Ovary (tissue), 9 donors: ENCODE results near the gene TPRA1. TPM values are rescaled to one million over a fixed set of nuclear protein-coding genes. Genes with fewer than 3 reads are reported as not detected.
A peak's percentile ranks its signal among the peaks of the same experiment; 100 is the strongest.

ENCODE experiments used
- DNase-seq, 5 donors: peaks; one replicate each; pipeline ENCODE4 v3.0.0-alpha.2; 2019 to 2020
- H3K27ac ChIP-seq, 2 donors: fragments of 200-600 bp; one replicate each; pipeline versions ENCODE4 v1.5.1 to v1.8.0; 2019 to 2022
- H3K27me3 ChIP-seq: fragments of 200-600 bp; one replicate; pipeline ENCODE4 v1.8.0; 2022
- H3K36me3 ChIP-seq: fragments of 200-600 bp; sonication (generic); one replicate; pipeline ENCODE4 v1.5.1; 2019
- H3K4me1 ChIP-seq: one replicate; pipeline ENCODE4 v1.8.1; 2013; ENCODE audit warnings: mild to moderate bottlenecking, moderate library complexity; ENCODE audit not compliant: insufficient read depth
- H3K4me3 ChIP-seq: fragments of 200-600 bp; sonication (generic); one replicate; pipeline ENCODE4 v1.5.1; 2017
- H3K9me3 ChIP-seq, 2 donors: fragments of 200-600 bp in 1 of 2; sonication (generic) in 1 of 2; one replicate each; pipeline versions ENCODE4 v1.5.1 to v1.8.1; 2013 to 2019; ENCODE audit warnings: mild to moderate bottlenecking in 1 of 2, moderate library complexity in 1 of 2
- EP300 ChIP-seq: sonication (generic); formaldehyde crosslinking; IDR thresholded peaks from one replicate; pipeline ENCODE4 v1.6.1; 2017; ENCODE audit warnings: antibody characterized with exemption
- POLR2A ChIP-seq: fragments of 450-650 bp; IDR thresholded peaks from one replicate; pipeline ENCODE4 v1.6.1; 2017; ENCODE audit warnings: antibody characterized with exemption, mild to moderate bottlenecking, moderate library complexity
- WGBS, 3 donors: extraction: QIAGEN DNeasy Blood & Tissue Kit in 1 of 3; methylation state at CpG; one replicate each; pipeline versions ENCODE4 v1.1.5 to v1.1.7; 2013 to 2017; 5-methylcytosine and 5-hydroxymethylcytosine counted together
- intact Hi-C, 4 donors: fragments of 100-400 bp; cut with DNase I; formaldehyde crosslinking; loops; one replicate each; pipeline versions ENCODE4 v1.11.0 to v1.15.1; 2022 to 2023
- polyA plus RNA-seq, 2 donors: library from polyadenylated mRNA; stranded (reverse); fragments of 200-250 nt in 1 of 2; fragments of 350-450 nt in 1 of 2; fragmentation: Illumina TruSeq in 1 of 2; extraction: RNeasy Lipid Tissue Mini Kit (QIAGEN cat#74804) in 1 of 2; gene quantifications; one replicate each; pipeline ENCODE4 v1.2.3, GENCODE V29; 2013 to 2014
- total RNA-seq, 7 donors: library from RNA; depleted of rRNA in 2 of 7; stranded (reverse); fragments of >200 nt in 2 of 7; fragmentation: NEBNext Ultra II Directional in 3 of 7; extraction: Animal tissue kit (Norgen Biotek cat#: 25700) in 3 of 7; gene quantifications; one replicate each; pipeline versions ENCODE4 v1.1.0 to v1.2.4, GENCODE V29; 2016 to 2023
- TF ChIP-seq, protein P1 (sequence below), 3 donors: fragments of 450-650 bp in 2 of 3; fragments of 200-600 bp in 1 of 3; IDR thresholded peaks; one replicate each; pipeline versions ENCODE4 v1.5.1 to v1.8.0; 2016 to 2022; ENCODE audit warnings: antibody characterized with exemption in 3 of 3, mild to moderate bottlenecking in 1 of 3
- donor health status: DM: no; HTN: no; CAD: no; lungs with moderate emphysema.
- donor health status: DM: no; HTN: no; CAD: no.
- donor health status: Bipolar disorder and iron deficiency.
- donor health status: DM: yes; HTN: yes; CAD: no.
- donor health status: DM: no; HTN: no; CAD: no.
- donor health status: DM: yes; HTN: yes; CAD: no.

TPRA1 gene
- total and polyA plus RNA-seq, 9 donors: 6.4 to 40.3 (median 36.6) TPM

DNA sequence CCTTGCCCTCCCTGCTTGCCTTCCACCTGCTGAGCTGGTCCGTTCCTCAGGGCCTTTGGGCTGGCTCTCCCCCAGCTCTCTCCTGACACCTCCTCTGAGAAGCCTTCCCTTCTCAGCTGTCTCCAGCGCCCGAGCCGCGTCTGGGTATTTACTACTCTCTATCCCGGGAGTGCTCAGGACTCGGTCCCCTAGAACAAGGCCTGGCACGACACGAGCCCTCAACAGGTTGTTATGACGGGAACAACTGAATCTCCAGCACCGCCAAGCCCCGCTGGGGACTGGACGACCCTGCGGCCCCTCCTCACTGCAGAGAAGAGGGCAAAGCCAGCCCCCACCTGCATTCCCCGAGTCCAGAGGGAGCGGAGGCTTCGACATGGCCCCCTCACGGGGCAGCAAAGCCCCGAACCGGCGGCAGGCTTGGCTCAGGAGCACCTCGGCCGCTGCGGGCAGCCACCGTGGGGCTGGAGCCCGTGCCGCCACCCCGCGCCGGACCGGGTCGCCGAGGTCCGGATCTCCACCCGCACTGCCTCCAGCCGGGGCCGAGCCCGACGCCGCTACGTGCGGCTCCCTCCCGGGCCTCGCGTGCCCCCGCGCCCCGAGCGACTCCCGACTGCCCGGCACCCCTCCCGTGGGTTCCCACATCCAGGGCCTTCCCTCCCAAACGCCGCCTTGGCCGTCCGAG, 792 bp downstream of the TPRA1 start:
- 0 to 1% (median 0%) methylated on average over 51 to 56 of the region's 56 CpGs for WGBS, 3 donors
- TF ChIP-seq, protein P1, sequence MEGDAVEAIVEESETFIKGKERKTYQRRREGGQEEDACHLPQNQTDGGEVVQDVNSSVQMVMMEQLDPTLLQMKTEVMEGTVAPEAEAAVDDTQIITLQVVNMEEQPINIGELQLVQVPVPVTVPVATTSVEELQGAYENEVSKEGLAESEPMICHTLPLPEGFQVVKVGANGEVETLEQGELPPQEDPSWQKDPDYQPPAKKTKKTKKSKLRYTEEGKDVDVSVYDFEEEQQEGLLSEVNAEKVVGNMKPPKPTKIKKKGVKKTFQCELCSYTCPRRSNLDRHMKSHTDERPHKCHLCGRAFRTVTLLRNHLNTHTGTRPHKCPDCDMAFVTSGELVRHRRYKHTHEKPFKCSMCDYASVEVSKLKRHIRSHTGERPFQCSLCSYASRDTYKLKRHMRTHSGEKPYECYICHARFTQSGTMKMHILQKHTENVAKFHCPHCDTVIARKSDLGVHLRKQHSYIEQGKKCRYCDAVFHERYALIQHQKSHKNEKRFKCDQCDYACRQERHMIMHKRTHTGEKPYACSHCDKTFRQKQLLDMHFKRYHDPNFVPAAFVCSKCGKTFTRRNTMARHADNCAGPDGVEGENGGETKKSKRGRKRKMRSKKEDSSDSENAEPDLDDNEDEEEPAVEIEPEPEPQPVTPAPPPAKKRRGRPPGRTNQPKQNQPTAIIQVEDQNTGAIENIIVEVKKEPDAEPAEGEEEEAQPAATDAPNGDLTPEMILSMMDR (IDR thresholded peaks at IDR 0.05): no peak
- no peak for TF ChIP-seq POLR2A
- no peak for TF ChIP-seq EP300
- peak overlapping the region; percentile 97 for H3K4me3 ChIP-seq
- peak overlapping the region; percentile 80 to 91 for H3K27ac ChIP-seq
- intact Hi-C loops: loop anchor here in 1 of 4 donors (10.0 kb wide), 1 partner anchor 85 kb away; the partner anchor contains the start of gene ABTB1
- no peaks in the 10 kb centered on the region for H3K27me3 ChIP-seq
- DNase-seq: peak in 4 of 5 donors; percentile 25 to 69 (median 44)
- H3K9me3 ChIP-seq: no peaks in the 10 kb centered on the region
- H3K36me3 ChIP-seq: no peaks in the 10 kb centered on the region
- H3K4me1 ChIP-seq: peaks cover 17% of the 10 kb centered on the region

DNA sequence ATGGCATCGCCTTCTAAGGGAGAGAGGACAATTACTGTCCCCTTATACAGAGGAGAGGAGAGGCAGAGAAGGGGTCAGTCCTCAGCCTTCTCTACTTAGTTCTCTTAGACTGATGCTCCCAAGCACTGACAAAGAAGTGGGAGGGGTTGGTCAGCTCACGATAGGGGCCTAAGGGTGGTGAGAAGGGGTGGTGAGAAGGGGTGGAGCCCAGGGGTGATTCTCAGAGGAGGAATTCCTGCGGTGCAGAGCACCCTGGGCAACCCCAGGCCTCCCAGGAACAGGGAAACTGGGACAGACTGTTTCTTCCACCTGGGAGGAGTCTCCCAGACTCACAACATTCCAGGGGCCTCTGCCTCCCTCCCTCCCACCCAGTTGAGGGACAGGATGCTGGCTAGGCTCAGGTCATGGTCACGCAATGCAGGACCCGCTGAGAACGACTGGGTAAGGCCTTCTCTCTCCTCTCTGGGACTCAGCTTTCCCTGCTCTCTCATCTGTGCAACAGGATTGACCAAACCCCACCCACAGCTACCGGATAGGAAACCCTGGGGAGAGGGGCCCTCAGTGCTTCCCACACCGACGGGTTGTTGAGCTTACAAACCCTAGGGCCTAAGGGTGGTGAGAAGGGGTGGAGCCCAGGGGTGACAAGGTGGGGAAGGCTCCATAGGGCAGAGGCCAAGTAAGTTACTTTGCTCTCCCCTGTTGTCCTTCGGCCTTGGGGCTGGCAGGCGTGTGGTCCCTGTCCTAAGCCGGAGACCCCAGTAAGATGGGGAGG, 1.5 kb downstream of the TPRA1 start:
- H3K4me3 ChIP-seq: peak overlapping the region; percentile 97
- peaks cover 17% of the 10 kb centered on the region for H3K4me1 ChIP-seq
- TF ChIP-seq, protein P1 (IDR thresholded peaks at IDR 0.05): no peak
- TF ChIP-seq POLR2A: no peak
- TF ChIP-seq EP300: no peak
- no peaks in the 10 kb centered on the region for H3K36me3 ChIP-seq
- WGBS, 3 donors: 7 to 8% (median 8%) methylated on average over 12 of the region's 12 CpGs
- peak overlapping the region in 1 of 2 donors; percentile 80 for H3K27ac ChIP-seq
- intact Hi-C loops: no loop called here
- no peaks in the 10 kb centered on the region for H3K27me3 ChIP-seq
- DNase-seq: no peak
- H3K9me3 ChIP-seq: no peaks in the 10 kb centered on the region

DNA sequence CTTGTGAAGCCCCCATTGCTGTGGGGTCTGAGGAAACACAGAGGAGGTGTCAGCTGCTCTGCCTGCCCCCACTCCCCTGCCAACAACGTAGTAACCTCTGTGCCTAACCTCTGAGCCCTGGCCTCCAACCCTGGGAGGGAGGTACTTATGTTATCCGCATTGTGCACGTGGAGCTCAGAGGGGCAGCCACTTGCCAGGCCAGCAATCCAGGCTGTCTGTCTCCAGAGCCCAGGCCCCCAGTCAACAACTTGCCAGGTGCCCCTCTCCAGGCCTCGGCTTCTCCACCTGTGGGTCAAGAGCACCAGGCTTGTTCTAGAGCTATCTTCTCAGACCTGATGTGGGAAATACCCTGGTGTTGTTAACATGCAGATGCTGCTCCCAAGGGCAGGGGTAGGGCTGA, 2.7 kb downstream of the TPRA1 start:
- intact Hi-C loops: no loop called here
- H3K9me3 ChIP-seq: no peaks in the 10 kb centered on the region
- TF ChIP-seq EP300: no peak
- TF ChIP-seq, protein P1 (IDR thresholded peaks at IDR 0.05): no peak
- no peak for TF ChIP-seq POLR2A
- no peak for DNase-seq
- 63 to 75% (median 67%) methylated on average over 4 of the region's 4 CpGs for WGBS, 3 donors
- no peak overlapping the region for H3K27ac ChIP-seq
- no peaks in the 10 kb centered on the region for H3K36me3 ChIP-seq
- no peaks in the 10 kb centered on the region for H3K27me3 ChIP-seq
- peaks cover 17% of the 10 kb centered on the region for H3K4me1 ChIP-seq
- no peak overlapping the region for H3K4me3 ChIP-seq

DNA sequence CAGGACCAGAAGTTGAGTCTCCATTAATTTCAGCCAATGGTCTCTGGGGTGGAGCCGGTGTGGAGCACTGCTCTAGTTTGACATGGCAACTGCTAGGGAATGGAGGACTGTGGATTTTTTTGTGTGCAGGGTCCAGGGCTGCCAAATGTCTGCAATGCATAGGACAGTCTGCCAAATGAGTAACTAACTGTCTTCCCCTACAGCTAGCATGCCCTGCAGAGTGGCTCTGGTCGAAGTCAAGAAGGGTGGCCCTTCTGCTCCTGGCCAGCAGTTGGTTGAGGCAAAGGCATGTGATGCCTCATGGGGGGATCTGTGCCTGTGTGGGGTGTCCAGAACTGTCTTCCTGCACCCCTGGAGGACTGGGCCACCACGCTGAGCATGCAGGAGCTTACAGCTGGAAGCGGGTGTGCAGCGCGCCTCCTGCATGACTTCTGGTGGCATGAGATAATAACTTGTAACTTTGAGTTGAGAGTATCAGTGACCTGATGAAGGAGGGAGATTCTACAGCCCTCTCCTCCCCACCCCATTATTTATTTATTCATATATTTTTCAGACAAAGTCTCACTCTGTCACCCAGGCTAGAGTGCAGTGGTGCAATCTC, 4.6 kb downstream of the TPRA1 start:
- Histone ChIP-seq H3K27me3 (no peaks in the 10 kb centered on the region), H3K4me1 (peaks cover 15% of the 10 kb centered on the region), H3K4me3 (no peak overlapping the region), H3K36me3 (no peaks in the 10 kb centered on the region), H3K27ac (no peak overlapping the region), H3K9me3 (no peaks in the 10 kb centered on the region)
- 90 to 96% (median 93%) methylated on average over 6 of the region's 6 CpGs for WGBS, 3 donors
- no peak for DNase-seq
- intact Hi-C loops: no loop called here
- no peak for TF ChIP-seq POLR2A
